ENCODE measurements around the gene GNAI2. TPM values are rescaled to one million over a fixed set of nuclear protein-coding genes. Genes with fewer than 3 reads are reported as not detected.

Gene GNAI2
- 281 and 295 TPM in 2 replicates for total RNA-seq

GRCh38 chr3:50235716-50236483 is at the start of gene GNAI2:
GNAI2 (plus strand) TSS chr3:50236204; CDS start chr3:50236336, 132 bp downstream.
- DNase-seq (peak; percentile 97), ATAC-seq (ENCODE audit: low read depth) (peak; percentile 89)
- Mint-ChIP-seq H3K27me3 (no peaks in the 10 kb centered on the region), H3K9me3 (no peaks in the 10 kb centered on the region), H3K27ac (peak within 1 kb of the TSS; percentile 91), H3K36me3 (ENCODE audit: low read depth) (peaks cover 38% of the 10 kb centered on the region), H3K4me1 (peaks cover 54% of the 10 kb centered on the region), H3K4me3 (peak within 1 kb of the TSS; percentile 95)
- POLR2A ChIA-PET = interaction anchor here (0.5 to 5.6 kb wide), 17 partner anchors 8 to 451 kb away, joined by 3 to 47 read pairs (median 4); partner anchors contain the start of genes HEMK1, HYAL3, MON1A and NAA80
- TF ChIP-seq, protein P1, sequence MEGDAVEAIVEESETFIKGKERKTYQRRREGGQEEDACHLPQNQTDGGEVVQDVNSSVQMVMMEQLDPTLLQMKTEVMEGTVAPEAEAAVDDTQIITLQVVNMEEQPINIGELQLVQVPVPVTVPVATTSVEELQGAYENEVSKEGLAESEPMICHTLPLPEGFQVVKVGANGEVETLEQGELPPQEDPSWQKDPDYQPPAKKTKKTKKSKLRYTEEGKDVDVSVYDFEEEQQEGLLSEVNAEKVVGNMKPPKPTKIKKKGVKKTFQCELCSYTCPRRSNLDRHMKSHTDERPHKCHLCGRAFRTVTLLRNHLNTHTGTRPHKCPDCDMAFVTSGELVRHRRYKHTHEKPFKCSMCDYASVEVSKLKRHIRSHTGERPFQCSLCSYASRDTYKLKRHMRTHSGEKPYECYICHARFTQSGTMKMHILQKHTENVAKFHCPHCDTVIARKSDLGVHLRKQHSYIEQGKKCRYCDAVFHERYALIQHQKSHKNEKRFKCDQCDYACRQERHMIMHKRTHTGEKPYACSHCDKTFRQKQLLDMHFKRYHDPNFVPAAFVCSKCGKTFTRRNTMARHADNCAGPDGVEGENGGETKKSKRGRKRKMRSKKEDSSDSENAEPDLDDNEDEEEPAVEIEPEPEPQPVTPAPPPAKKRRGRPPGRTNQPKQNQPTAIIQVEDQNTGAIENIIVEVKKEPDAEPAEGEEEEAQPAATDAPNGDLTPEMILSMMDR (IDR thresholded peaks at IDR 0.05) = no peak
- CTCF ChIA-PET = interaction anchor here (0.7 to 10.5 kb wide), 6 partner anchors 8 to 88 kb away, joined by 3 to 76 read pairs (median 4); no protein-coding TSS in a partner anchor
- intact Hi-C loops (cut with micrococcal nuclease) = loop anchor here (1.0 to 10.0 kb wide), 4 partner anchors 63 to 895 kb away; partner anchors contain the start of genes HYAL3, INKA1, NAA80 and TUSC2

- H3K27me3 Mint-ChIP-seq = peaks cover 6% of the 10 kb centered on the region
- TF ChIP-seq, protein P1 (IDR thresholded peaks at IDR 0.05) = no peak
- H3K27ac Mint-ChIP-seq = no peak overlapping the region
- H3K36me3 Mint-ChIP-seq (ENCODE audit: low read depth) = no peaks in the 10 kb centered on the region
- CTCF ChIA-PET = no interaction called here
- H3K4me3 Mint-ChIP-seq = no peak overlapping the region
- H3K9me3 Mint-ChIP-seq = no peaks in the 10 kb centered on the region
- DNase-seq (no peak), ATAC-seq (ENCODE audit: low read depth) (no peak)
- POLR2A ChIA-PET = no interaction called here
- intact Hi-C loops (cut with micrococcal nuclease) = no loop called here
- H3K4me1 Mint-ChIP-seq = peaks cover 3% of the 10 kb centered on the region
Observed at GRCh38 chr3:50187750-50188149, 48.3 kb upstream of the GNAI2 start.

DNA sequence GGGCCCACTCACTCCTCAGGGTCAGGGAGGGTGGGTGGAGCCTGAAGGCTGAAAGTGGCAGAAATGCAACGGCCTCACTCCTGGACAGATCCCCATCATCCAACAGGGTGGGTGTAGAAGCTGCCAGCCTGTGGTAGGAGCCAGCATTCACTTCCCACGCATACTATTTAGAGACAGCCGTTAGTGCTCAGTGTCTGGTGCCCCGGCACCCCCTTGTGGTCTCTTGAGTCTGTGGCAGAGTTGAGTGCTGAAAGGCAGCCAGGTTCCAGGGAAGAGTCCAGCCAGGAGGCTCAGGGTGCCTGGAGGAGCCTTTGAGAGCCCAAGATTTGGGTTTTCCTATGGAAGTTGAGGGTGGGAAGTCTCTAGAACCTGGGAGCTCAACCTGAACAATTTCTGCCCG is 46.7 kb upstream of the GNAI2 start:
- H3K27me3 Mint-ChIP-seq = peaks cover 5% of the 10 kb centered on the region
- ATAC-seq (ENCODE audit: low read depth) (no peak), DNase-seq (no peak)
- intact Hi-C loops (cut with micrococcal nuclease) = loop anchor here (1.0 kb wide), 1 partner anchor 68 kb away; no protein-coding TSS in a partner anchor
- ChIA-PET CTCF (interaction anchor here (1.3 kb wide), 1 partner anchor 68 kb away, joined by 4 read pairs; no protein-coding TSS in a partner anchor), POLR2A (interaction anchor here (0.9 kb wide), 1 partner anchor 86 kb away, joined by 4 read pairs; no protein-coding TSS in a partner anchor)
- H3K27ac Mint-ChIP-seq = no peak overlapping the region
- H3K4me3 Mint-ChIP-seq = no peak overlapping the region
- H3K36me3 Mint-ChIP-seq (ENCODE audit: low read depth) = no peaks in the 10 kb centered on the region
- peaks cover 9% of the 10 kb centered on the region for H3K4me1 Mint-ChIP-seq
- no peaks in the 10 kb centered on the region for H3K9me3 Mint-ChIP-seq
- TF ChIP-seq, protein P1 (IDR thresholded peaks at IDR 0.05) = no peak

- no peak for ATAC-seq (ENCODE audit: low read depth)
- CTCF ChIA-PET = interaction anchor here (1.3 kb wide), 1 partner anchor 69 kb away, joined by 4 read pairs; no protein-coding TSS in a partner anchor
- POLR2A ChIA-PET = interaction anchor here (0.9 kb wide), 1 partner anchor 85 kb away, joined by 4 read pairs; no protein-coding TSS in a partner anchor
Observed at GRCh38 chr3:50189989-50190388, 46.0 kb upstream of the GNAI2 start.

More at GRCh38 chr3:50189989-50190388, 46.0 kb upstream of the GNAI2 start:
- Mint-ChIP-seq H3K9me3 (no peaks in the 10 kb centered on the region), H3K36me3 (ENCODE audit: low read depth) (no peaks in the 10 kb centered on the region), H3K27me3 (peaks cover 9% of the 10 kb centered on the region), H3K4me3 (no peak overlapping the region), H3K4me1 (peaks cover 17% of the 10 kb centered on the region), H3K27ac (no peak overlapping the region)
- intact Hi-C loops (cut with micrococcal nuclease) = loop anchor here (1.0 to 5.0 kb wide), 2 partner anchors 69 to 1173 kb away; partner anchors contain the start of gene DALRD3
- DNase-seq = no peak
- TF ChIP-seq, protein P1 (IDR thresholded peaks at IDR 0.05) = no peak
